ENCODE measurements around the gene FOXB1. TPM values are rescaled to one million over a fixed set of nuclear protein-coding genes. Genes with fewer than 3 reads are reported as not detected.

Gene FOXB1
- total RNA-seq, 2 experiments from 2014 or later = 0.50 to 0.52 TPM

DNA sequence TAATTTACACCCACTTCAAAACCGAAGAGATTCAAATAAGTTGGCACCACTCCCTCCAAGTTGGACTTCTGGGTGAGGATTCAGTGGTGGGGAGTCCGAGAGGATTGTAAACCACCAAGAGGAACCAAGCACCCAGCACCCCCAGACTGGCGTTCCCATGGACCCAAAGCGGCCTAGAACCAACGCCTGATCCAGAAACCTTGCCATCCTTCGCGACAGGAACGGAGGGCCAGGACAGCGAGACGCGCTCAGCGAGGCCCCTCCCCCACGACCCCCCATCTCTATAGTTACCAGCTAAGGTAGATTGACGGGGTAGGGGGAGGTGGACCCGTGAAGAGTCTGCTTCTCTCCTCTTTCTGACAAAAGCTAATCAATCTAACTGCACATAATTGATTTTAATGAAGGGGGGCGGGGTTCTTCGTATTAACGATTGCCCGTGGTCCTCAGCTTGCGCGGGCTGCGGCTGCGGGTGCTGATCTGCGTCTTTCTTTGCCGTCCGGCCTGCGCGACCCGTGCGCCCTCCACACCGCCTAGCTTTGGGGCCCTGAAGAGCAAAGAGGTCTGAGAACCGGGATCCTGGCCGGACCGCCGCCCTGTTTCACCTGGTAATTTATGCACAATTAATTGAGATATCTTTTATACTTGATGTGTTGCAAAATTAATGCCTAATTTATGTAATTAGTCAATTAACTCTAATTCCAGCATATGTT lies 10.9 kb upstream of the FOXB1 start:
- Mint-ChIP-seq H3K27me3 (ENCODE audit: low read depth) (peaks cover 70% of the 10 kb centered on the region), H3K36me3 (ENCODE audit: low read depth) (no peaks in the 10 kb centered on the region), H3K9me3 (ENCODE audit: insufficient read depth) (no peaks in the 10 kb centered on the region), H3K27ac (no peak overlapping the region), H3K4me3 (no peak overlapping the region), H3K4me1 (ENCODE audit: low read depth) (peaks cover 46% of the 10 kb centered on the region)
- ATAC-seq = no peak
- no peak for DNase-seq
- POLR2A ChIA-PET = interaction anchor here (1.1 kb wide), 1 partner anchor 405 kb away, joined by 3 read pairs; the partner anchor contains the start of gene ANXA2
- CTCF ChIA-PET = interaction anchor here (0.6 to 11.5 kb wide), 8 partner anchors 8 to 333 kb away, joined by 3 to 110 read pairs (median 4); partner anchors contain the start of gene FOXB1

DNA sequence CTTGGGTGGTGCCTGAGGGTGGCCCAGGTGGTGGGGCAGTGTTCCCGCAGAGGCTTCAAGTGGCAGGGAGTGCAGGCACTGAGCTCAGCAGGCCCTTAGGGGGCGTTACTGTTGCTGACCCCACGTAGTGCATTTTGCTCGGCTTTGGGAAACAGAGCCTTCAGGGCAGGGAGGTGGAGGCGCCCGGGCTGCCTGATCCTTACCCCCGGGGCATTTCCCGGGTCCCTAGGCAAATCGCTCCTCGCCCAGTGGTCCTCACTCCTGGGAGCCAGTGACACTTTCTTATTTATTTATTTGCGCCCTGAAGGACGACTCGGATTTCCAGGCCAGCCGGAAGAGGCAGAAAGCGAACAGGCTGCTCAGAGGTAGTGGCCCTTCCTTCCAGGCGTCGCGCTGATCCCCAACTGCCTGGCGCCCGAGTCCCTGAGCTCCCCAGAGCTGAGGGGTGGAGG lies 10.1 kb upstream of the FOXB1 start:
- H3K27me3 Mint-ChIP-seq (ENCODE audit: low read depth) = peaks cover 76% of the 10 kb centered on the region
- no peaks in the 10 kb centered on the region for H3K36me3 Mint-ChIP-seq (ENCODE audit: low read depth)
- H3K4me3 Mint-ChIP-seq = peak overlapping the region; percentile 5
- DNase-seq = no peak
- no peak for ATAC-seq
- no peaks in the 10 kb centered on the region for H3K9me3 Mint-ChIP-seq (ENCODE audit: insufficient read depth)
- H3K27ac Mint-ChIP-seq = no peak overlapping the region
- ChIA-PET POLR2A (interaction anchor here (1.2 kb wide), 1 partner anchor 10 kb away, joined by 4 read pairs; the partner anchor contains the start of gene FOXB1), CTCF (interaction anchor here (0.6 to 11.5 kb wide), 11 partner anchors 9 to 333 kb away, joined by 3 to 110 read pairs (median 3); partner anchors contain the start of gene FOXB1)
- H3K4me1 Mint-ChIP-seq (ENCODE audit: low read depth) = peaks cover 54% of the 10 kb centered on the region

DNA sequence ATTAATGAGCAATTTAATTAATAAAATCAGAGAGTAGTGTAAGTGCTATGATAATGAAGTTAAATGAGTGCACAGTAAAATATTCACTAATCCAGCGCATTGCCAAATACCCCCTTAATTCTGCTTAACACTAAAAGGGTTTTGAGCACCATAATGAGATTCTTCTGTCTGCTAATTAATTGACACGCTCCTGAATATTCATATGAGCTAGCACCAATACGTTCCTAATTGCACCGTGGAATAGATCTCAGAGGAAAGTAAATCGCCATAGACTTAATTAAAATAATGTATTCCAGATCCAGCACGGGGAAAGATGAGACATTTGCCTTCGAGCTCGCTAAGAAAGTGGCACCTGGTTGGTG lies 9.6 kb upstream of the FOXB1 start:
- Mint-ChIP-seq H3K27ac (no peak overlapping the region), H3K4me3 (peak overlapping the region; percentile 21), H3K27me3 (ENCODE audit: low read depth) (peaks cover 81% of the 10 kb centered on the region), H3K36me3 (ENCODE audit: low read depth) (peaks cover 3% of the 10 kb centered on the region), H3K4me1 (ENCODE audit: low read depth) (peaks cover 59% of the 10 kb centered on the region), H3K9me3 (ENCODE audit: insufficient read depth) (no peaks in the 10 kb centered on the region)
- POLR2A ChIA-PET = interaction anchor here (0.8 to 1.2 kb wide), 2 partner anchors 10 to 28 kb away, joined by 3 to 4 read pairs; partner anchors contain the start of gene FOXB1
- ATAC-seq (no peak), DNase-seq (no peak)
- CTCF ChIA-PET = interaction anchor here (0.7 to 11.5 kb wide), 7 partner anchors 10 to 332 kb away, joined by 3 to 110 read pairs (median 4); partner anchors contain the start of gene FOXB1

DNA sequence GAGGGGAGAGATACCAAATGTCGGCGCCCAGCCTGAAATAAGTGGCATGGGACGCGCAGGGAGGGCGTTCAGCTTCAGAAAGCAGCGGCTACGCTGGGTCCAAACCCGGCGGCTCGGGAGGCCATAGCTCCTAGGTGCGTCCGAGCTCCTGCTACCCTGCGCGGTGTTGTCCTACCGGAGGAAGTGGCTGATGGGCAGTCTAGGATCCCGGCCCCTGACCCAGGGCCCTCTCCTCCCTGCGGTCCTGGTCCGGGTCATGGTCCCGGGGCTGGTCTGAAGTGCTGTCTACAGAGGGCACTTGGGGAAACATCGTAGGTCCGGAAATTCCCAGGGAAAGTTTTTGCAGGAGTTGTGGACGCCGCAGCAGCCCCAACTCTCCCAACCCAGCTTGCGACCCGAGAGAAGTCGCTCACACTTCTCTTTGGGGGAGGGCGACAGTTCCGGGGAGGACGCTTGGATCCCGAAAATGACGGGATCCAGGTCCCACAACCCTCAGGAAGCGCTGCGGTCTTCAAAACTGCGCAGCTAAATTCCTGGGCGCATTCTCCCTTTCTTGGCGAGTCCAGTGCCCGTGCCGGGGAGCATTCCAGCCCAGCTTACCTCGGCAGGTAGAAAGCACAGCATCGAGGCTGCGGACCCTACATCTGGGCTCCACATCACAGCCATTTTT lies 9.1 kb upstream of the FOXB1 start:
- Mint-ChIP-seq H3K36me3 (ENCODE audit: low read depth) (peaks cover 4% of the 10 kb centered on the region), H3K27ac (no peak overlapping the region), H3K9me3 (ENCODE audit: insufficient read depth) (no peaks in the 10 kb centered on the region), H3K4me3 (peak overlapping the region; percentile 21), H3K27me3 (ENCODE audit: low read depth) (peaks cover 82% of the 10 kb centered on the region), H3K4me1 (ENCODE audit: low read depth) (peaks cover 62% of the 10 kb centered on the region)
- peak; percentile 11 for ATAC-seq
- DNase-seq = no peak
- CTCF ChIA-PET = interaction anchor here (0.7 to 11.5 kb wide), 8 partner anchors 9 to 332 kb away, joined by 3 to 110 read pairs (median 4); partner anchors contain the start of gene FOXB1
- POLR2A ChIA-PET = interaction anchor here (0.8 to 1.2 kb wide), 2 partner anchors 9 to 28 kb away, joined by 3 to 4 read pairs; partner anchors contain the start of gene FOXB1

DNA sequence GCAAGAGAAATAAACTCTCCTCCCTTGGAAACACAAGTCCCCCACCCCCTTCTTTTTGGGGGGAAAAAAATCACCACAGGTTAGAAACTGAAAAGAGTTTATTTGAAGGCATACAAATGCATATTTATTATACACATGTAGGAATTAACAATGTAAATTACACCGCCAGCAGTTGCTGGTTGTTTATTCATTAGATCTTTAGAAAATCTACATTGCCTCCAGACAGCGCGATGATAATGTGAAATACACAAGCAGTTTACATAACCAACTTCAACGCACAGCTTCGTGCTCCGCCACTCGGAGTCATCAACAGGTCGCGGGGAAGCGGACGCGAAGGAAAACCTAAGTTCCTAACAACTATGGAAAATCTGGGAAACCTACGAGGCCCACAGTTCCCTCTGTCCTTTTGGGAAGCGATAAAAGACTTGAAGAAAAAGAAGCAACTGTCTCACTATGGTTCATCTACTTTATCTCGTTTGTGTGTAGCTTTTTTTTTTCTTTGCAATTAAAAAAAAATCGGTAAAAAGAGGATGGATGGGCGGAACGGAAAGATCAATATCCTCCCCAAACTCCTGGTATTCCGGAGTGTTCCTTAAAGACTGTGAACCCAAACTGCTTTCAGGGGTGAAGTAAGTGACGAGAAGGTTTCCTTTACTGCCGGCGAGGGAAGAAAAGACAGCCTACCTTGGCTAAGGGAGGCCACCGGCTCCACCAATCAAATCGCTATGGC lies 8.4 kb upstream of the FOXB1 start:
- POLR2A ChIA-PET = interaction anchor here (0.7 to 1.0 kb wide), 2 partner anchors 9 to 132 kb away, joined by 3 read pairs; partner anchors contain the start of gene FOXB1
- DNase-seq = no peak
- Mint-ChIP-seq H3K9me3 (ENCODE audit: insufficient read depth) (no peaks in the 10 kb centered on the region), H3K4me3 (peak overlapping the region; percentile 81), H3K36me3 (ENCODE audit: low read depth) (peaks cover 8% of the 10 kb centered on the region), H3K27ac (peak overlapping the region; percentile 34), H3K27me3 (ENCODE audit: low read depth) (peaks cover 87% of the 10 kb centered on the region), H3K4me1 (ENCODE audit: low read depth) (peaks cover 68% of the 10 kb centered on the region)
- CTCF ChIA-PET = interaction anchor here (1.0 to 11.5 kb wide), 8 partner anchors 9 to 184 kb away, joined by 3 to 110 read pairs (median 8); partner anchors contain the start of gene FOXB1
- ATAC-seq = no peak

DNA sequence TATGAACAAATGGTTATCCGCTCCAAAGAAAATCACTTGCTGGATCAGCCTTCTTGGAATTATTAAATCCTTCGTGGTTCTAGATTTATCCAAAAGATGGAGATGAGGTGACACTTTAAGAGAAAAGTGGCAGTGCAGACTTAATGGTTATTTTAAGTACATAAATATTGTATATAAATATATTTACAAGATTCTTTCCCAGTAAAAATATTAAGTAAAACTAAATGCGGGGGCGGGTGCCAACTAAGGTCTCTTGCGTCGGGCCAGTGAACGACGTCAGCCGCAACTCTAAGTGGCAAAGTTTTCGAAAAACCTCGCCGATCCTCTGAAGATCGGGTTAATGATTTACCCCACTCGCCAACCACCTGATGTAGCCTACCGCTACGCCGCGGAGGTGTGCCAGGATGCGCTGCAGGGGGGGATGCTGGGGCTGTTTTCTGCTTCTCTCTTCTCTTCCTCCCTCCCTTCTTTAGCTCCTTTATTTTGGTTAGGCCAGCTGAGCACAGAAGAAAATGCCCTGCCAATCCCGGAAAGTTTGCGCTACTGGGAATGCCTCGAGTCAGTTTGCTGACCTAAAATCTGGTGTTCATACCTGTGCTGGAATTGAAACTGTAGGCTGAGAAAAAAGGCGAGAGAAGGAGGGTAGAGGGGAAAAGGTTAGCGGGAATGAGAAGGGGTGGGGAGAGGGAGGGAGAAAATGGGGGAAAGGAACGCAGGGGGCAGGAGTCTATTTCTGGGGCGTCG lies 7.6 kb upstream of the FOXB1 start:
- Mint-ChIP-seq H3K36me3 (ENCODE audit: low read depth) (peaks cover 12% of the 10 kb centered on the region), H3K4me1 (ENCODE audit: low read depth) (peaks cover 74% of the 10 kb centered on the region), H3K4me3 (peak overlapping the region; percentile 81), H3K27me3 (ENCODE audit: low read depth) (peaks cover 90% of the 10 kb centered on the region), H3K9me3 (ENCODE audit: insufficient read depth) (no peaks in the 10 kb centered on the region), H3K27ac (peak overlapping the region; percentile 34)
- DNase-seq = no peak
- ChIA-PET POLR2A (interaction anchor here (0.7 to 1.0 kb wide), 2 partner anchors 8 to 131 kb away, joined by 3 read pairs; partner anchors contain the start of gene FOXB1), CTCF (interaction anchor here (1.0 to 11.5 kb wide), 11 partner anchors 8 to 330 kb away, joined by 3 to 110 read pairs (median 9); partner anchors contain the start of gene FOXB1)
- no peak for ATAC-seq

DNA sequence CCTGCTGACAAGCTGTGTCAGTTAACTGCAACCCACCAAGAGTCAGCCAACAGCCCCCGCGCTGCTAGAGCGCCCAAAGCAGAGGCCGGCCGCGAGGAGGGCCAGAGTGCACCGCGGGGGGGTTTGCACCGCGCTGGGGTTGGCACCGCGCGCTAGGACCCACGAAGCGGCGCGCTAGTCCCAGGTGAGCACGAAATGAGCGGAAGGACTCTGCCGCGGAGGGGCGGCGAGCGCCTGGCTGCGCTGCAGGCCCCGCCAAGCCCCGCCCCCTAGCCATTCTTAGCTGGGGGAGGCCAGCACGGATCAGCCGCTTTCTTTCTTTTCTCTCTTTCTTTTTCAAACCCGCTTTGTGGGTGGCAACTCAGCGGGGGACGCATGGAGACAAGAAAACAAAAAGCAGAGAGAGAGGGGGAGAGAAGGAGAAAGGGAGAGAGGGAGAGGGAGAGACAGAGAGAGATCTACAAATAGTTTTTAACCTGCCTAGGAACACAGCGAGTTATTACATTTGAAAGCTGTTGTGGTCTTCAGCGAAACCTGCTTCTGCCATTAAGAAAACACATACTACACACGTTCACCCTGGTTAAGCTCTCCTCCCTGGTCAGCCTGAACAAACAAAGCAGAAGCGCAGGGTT lies 6.9 kb upstream of the FOXB1 start:
- H3K4me3 Mint-ChIP-seq = peak overlapping the region; percentile 81
- peaks cover 93% of the 10 kb centered on the region for H3K27me3 Mint-ChIP-seq (ENCODE audit: low read depth)
- ChIA-PET CTCF (interaction anchor here (0.6 to 11.5 kb wide), 21 partner anchors 9 to 333 kb away, joined by 3 to 110 read pairs (median 4); no protein-coding TSS in a partner anchor), POLR2A (interaction anchor here (1.0 kb wide), 1 partner anchor 80 kb away, joined by 5 read pairs; no protein-coding TSS in a partner anchor)
- DNase-seq (peak; percentile 85), ATAC-seq (peak; percentile 93)
- H3K27ac Mint-ChIP-seq = peak overlapping the region; percentile 82
- peaks cover 12% of the 10 kb centered on the region for H3K36me3 Mint-ChIP-seq (ENCODE audit: low read depth)
- H3K4me1 Mint-ChIP-seq (ENCODE audit: low read depth) = peaks cover 79% of the 10 kb centered on the region
- H3K9me3 Mint-ChIP-seq (ENCODE audit: insufficient read depth) = no peaks in the 10 kb centered on the region

DNA sequence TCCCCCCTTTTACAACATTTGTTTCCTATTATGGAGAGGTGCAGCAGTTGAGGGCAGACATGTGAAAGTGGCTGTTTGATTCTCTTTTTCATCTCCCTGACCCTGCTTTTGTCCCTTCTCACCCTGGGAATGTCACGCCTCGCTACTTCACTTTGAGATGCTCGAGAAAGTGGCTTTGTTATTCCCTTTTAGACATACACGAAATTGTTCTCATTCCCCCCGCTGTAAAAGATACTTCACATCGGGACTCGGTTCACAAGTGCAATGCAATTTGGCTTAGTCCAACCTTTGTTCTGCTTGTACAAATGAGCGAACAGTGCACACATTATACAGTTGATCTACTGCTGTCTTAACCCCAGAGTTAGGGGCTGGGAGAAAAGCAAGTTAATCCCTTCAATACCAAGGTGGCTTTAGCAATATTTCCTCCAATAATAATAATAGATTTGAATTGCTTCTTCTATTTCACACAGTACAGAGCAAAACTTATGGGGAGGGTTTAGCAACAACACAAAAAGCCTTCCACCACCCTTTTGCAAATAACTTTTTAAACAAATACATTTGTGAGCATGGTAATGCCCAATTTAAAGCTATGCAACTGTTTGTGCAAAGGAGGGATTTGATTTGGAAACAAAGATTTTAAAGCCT lies 5.7 kb upstream of the FOXB1 start:
- peaks cover 88% of the 10 kb centered on the region for H3K4me1 Mint-ChIP-seq (ENCODE audit: low read depth)
- no peaks in the 10 kb centered on the region for H3K9me3 Mint-ChIP-seq (ENCODE audit: insufficient read depth)
- DNase-seq (no peak), ATAC-seq (no peak)
- ChIA-PET POLR2A (no interaction called here), CTCF (interaction anchor here (0.9 to 11.5 kb wide), 13 partner anchors 8 to 328 kb away, joined by 3 to 110 read pairs (median 5); no protein-coding TSS in a partner anchor)
- peak overlapping the region; percentile 26 for H3K4me3 Mint-ChIP-seq
- peaks cover 95% of the 10 kb centered on the region for H3K27me3 Mint-ChIP-seq (ENCODE audit: low read depth)
- no peak overlapping the region for H3K27ac Mint-ChIP-seq
- peaks cover 16% of the 10 kb centered on the region for H3K36me3 Mint-ChIP-seq (ENCODE audit: low read depth)

DNA sequence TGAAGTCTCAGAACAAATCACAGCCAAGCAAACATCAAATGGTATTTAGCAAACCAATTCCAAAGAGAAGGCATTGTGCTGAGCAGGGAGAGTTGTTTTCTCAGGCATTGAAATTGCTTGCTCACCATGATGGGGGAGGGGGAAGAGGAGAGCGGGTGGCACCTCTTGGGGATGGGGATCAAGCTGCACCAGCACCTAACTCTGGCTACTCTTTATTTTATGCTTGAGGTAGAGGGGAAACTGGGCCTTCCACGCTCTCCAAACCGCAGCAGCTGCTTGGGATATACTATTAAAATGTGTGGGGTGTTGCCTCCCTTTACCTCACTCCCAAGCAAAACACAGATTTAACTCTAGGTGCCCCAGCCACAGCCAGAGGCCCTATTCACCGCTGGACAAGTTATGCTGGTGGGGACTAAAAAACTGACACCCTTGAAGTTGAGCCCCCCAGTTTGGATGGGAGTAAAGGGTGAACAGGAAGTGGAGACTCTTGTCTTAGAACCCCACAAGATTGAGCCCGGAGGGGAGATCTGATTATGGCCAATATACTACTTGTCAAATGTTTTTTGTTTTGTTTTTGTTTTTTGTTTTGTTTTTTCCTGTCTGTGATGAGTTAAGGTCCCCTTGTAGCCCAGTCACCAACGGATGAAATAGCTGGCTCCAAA lies 5.0 kb upstream of the FOXB1 start:
- peaks cover 16% of the 10 kb centered on the region for H3K36me3 Mint-ChIP-seq (ENCODE audit: low read depth)

More for the DNA sequence above, 5.0 kb upstream of the FOXB1 start:
- no peak overlapping the region for H3K4me3 Mint-ChIP-seq
- ChIA-PET POLR2A (no interaction called here), CTCF (interaction anchor here (1.0 to 11.5 kb wide), 4 partner anchors 15 to 327 kb away, joined by 3 to 110 read pairs (median 8); no protein-coding TSS in a partner anchor)
- no peak overlapping the region for H3K27ac Mint-ChIP-seq
- no peak for DNase-seq
- H3K4me1 Mint-ChIP-seq (ENCODE audit: low read depth) = peaks cover 91% of the 10 kb centered on the region
- peaks cover 96% of the 10 kb centered on the region for H3K27me3 Mint-ChIP-seq (ENCODE audit: low read depth)
- no peaks in the 10 kb centered on the region for H3K9me3 Mint-ChIP-seq (ENCODE audit: insufficient read depth)
- no peak for ATAC-seq
